ENCODE results near the gene PPP3CA. TPM values are rescaled to one million over a fixed set of nuclear protein-coding genes. Genes with fewer than 3 reads are reported as not detected.
A peak's percentile ranks its signal among the peaks of the same experiment; 100 is the strongest.

The PPP3CA gene
- 93.2 and 112 TPM in 2 replicates for total RNA-seq

GRCh38 chr4:101347267-101347556 lies at the start of gene PPP3CA:
Gene PPP3CA (minus strand): TSS chr4:101347526.

Small RNA genes lying within 50 kb of the gene (small RNA-seq; reads per million reads assigned to genes)
- gene MIR1255A: 1.0 reads per million, percentile 44 among the genes with 10 or more reads in this experiment
- not detected for gene MIR8066

Measured in articular chondrocyte of knee joint (primary cell).